GM21723 (cell line): Measurements from ENCODE around the gene PTS.
A peak's percentile ranks its signal among the peaks of the same experiment; 100 is the strongest.

Experiments
- ATAC-seq: cut with Tn5 transposase; IDR thresholded peaks from one replicate; pipeline ENCODE4 v1.9.1; 2021; ENCODE audit warnings: mild to moderate bottlenecking, moderate library complexity; ENCODE audit not compliant: unreplicated experiment

Gene PTS

DNA sequence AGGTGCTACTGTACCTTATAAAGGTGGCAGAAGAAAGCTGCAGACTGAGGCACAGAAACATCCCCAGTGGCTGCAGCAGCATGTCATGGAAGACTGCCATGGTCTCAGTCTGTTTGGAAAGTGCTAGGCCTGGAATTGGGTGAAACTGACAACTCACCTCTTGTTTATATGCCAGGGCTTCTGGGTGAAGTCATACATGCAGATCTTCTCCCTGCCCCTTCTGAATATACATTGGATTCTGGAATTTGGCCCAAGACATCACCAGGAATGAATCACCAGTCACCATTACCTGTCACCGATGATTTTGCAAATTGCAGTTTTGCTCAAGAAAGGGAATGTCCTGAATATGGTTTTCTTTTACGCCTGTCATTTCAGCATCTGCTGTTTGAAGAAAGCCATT is 34.3 kb downstream of the PTS start, which contains the start of gene PLET1:
Gene PLET1 (minus strand): TSS at position 371 of the 400 bp plus-strand sequence. CDS start 271 bp downstream, at position 100.
- no peak for ATAC-seq

DNA sequence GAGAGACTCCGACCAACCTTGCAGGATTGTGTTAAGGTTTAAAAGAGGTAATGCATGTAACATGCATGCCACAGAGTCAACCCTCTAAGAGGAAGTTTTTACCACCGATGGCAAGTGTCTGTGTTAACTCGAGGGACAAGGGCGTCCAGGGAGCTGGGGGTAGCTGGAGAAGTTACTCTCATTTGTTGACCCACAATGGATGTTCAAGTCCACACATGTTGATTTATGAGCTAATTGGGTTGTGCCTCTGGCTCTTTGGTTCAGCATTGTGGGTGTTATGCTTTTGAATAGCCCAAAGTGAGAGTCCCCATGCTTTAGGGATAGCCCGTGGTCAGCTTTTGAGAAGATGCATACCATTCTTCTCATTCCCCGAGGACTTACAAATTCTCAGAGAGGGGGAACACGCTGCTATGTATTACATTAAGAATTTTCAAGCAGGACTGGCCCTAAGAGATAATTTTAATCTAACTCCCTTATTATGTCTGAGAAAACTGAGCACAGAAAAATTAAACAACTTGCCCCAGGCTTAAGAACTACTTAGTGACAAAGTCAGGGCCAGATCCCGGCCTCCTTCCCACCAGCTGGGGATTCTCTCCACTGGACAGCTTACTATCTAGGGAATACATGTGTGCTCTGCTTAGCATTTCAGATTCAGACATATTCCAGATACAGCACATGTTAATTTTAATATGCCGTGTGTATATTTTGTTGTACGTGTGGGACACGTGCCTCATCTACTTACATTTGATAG is 39.6 kb downstream of the PTS start:
- no peak for ATAC-seq

GRCh38 chr11:112266410-112266778 is 40.2 kb downstream of the PTS start:
- ATAC-seq: no peak

GRCh38 chr11:112267188-112267591 is 41.0 kb downstream of the PTS start:
- no peak for ATAC-seq

DNA sequence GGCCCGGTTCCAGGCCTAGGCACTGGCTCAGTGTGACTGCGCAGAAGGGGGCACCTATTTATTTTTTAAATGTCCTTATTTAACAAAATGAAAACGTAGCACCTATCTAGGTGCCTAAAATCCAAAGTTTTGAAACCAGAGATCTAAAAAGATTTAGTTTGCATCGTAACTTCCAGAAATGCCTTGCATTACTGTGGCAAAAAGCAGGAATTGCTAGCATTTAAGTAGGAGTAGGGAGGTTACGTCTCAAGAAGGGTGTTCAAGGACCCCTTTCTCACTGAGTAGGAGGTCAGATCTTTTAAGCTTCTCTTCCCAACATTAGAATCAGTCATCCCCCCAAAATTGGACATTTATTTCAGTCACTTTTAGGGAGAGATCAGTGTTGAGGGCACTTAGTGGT is 42.2 kb downstream of the PTS start:
- no peak for ATAC-seq

DNA sequence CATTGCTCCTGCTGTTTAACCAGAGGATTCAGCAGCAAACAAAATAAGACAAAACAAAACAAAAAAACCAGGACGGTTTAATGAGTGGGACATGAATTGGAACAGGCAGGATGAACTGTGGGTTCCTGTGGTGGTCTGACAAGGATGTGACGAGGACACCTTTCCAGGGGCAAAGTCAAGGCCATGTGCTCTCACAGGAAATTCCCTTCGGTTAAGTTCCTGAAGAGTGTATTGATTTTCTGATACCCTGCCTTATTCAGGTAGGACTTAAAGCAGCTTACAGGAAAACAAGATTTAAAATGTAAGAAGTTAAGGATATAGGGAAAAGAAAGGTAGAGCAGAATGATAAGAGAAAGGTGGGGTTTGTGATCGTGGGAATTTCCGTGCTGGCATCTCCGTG is 42.9 kb downstream of the PTS start:
- no peak for ATAC-seq

DNA sequence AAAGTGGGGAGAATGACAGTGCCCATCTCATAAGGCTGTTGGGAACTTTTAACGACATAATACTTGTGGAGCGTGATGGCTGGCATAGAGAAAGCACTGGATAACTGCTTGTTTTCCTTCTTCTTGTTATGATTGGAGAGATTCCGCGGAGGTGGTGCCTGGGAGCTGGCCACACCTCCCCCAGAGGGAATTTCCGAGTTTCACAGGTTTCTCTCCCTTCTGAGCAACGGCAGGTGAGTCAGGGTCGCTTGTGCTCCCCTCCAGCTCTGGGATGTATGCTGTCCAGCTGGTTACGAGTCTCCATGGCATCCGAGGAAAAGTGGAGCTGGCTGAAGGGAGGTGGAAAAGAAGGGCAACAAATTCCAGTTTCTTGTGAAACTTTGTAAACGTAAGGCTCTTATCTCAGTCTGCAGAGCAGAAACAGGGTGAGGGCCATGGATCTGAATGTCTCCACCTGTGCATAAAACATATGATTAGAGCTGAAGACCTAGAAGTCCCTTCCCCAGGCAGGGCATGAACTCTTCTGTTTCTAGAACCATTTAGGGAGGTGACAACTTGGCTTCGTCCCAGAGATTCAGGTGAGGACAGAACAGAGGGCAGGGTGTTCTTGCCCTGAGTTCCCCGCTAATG is 44.4 kb downstream of the PTS start:
- ATAC-seq: no peak

DNA sequence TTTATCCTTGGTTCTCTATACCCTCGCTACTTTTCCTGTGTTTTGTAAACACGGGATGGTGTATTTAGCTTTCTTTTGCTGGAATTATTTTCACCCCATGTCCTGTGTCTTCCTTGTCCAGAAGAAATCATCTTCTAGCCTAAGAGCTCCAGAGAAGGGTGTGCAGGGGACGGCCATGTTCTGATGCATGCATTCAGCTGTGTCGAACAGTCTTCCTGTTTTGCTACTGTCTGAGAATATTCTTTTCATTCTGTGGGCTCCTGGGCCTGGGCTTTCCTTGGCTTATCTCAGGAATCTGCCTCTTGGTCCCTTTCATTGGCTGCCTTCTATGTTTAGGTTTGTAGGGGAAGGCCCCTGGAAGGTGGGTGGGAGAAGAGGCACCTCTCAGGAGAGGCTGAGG is 45.0 kb downstream of the PTS start:
- no peak for ATAC-seq

- no peak for ATAC-seq
Observed at GRCh38 chr11:112273066-112273465, 46.8 kb downstream of the PTS start.

DNA sequence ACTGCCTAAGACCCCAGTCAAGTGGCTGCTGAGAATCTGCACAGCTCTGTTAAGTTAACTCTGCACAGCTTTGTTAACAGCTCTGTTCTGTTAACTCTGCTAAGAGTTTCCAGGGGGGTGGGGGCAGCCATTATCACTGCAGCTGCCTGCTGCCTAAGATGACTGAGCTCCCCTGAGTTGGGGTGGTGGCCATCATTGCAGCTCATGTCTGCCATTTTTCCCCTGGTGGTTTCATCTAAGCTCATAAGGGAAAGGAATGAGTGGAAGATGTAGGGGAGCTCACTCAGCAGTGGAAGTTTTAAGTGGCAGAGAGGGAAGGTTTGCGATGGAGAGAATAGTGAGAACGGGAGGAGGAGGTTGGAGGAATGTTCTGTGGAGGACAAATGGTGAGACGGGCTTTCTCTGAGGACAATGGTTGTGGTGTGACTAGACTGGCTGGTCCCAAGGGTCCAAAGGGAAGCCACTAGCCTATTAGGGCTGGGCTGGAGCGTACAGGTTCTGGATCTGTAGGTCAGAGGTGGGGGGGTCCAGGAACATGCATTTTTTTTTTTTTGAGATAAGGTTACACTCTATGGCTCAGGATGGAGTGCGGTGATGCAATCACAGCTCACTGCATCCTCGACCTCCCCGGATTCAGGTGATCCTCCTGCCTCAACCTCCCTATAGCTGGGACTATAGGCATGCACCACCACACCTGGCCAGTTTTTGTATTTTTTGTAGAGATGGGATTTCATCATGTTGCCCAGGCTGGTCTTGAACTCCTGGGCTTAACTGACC is 48.0 kb downstream of the PTS start:
- ATAC-seq: no peak

DNA sequence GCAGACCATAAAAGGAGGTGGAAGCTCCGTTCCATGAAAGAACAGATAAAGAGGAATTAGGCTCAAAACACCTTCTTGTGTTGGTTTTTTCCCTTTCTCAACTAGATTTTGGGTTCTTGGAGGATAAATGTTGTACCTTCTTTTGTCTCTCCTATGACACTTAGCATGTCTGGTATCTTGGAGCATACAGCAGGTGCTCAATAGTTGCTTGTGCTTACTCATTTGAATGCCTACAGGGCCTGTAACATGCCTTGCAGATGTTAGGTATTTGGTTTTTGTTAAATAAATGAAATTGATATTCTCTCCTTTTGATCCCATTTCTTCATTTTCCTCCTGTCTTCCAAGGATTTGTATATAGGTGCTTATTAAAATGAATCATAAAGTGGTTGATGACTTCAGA is 50.8 kb downstream of the PTS start:
- ATAC-seq: no peak

- no peak for ATAC-seq
Observed at GRCh38 chr11:112277941-112278340, 51.7 kb downstream of the PTS start.

DNA sequence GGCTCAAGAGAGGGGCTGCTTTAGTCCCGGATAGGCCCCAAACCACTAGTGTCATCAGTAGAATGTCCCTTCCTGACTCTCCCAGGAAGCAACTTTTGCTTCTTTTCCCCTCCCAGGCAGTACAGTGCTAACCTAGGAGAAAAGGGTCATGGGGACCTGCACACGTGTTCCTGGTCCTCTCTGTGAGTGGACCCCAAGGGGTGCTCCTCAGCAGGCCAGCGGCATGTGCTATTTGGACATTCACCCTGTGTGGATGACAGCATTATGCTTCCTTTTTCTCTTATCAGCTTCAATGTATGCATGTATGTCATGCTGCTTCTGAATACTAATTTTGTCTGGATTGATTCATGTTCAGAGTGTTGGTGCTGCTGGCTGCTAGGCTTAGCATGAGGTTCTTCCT is 52.6 kb downstream of the PTS start:
- ATAC-seq: no peak

DNA sequence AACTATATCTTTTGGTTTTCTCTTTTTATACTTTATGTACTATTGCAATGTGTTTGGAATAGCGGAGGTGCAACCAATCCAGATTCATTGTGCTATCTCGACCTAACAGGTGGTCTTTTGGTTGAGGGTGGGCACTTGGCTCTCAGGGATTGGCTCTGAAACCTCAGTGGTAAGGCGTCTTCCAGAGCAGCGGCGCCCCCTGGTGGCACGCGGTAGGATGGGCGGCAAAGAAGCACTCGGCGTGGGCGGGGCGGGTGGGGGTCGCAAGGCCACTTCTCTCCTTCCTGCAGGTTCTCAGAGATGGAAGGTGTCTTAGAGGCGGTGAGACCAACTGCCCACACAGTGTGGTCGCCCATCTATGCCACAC is 53.7 kb downstream of the PTS start:
- peak; percentile 66 for ATAC-seq

- ATAC-seq: peak; percentile 91
Observed at GRCh38 chr11:112280268-112281126, 54.3 kb downstream of the PTS start.

- ATAC-seq: no peak
Observed at GRCh38 chr11:112281726-112282125, 55.5 kb downstream of the PTS start.
